BLaER1 (cell line): ENCODE measurements around the gene VWA1.

ENCODE experiments used
- H3K27ac ChIP-seq: shearing (Covaris generic); formaldehyde crosslinking; 2 replicates; pipeline ENCODE4 v1.8.1; 2022
- H3K27me3 ChIP-seq: shearing (Covaris generic); formaldehyde crosslinking; 2 replicates; pipeline ENCODE4 v1.8.1; 2022
- H3K36me3 ChIP-seq: shearing (Covaris generic); formaldehyde crosslinking; 2 replicates; pipeline ENCODE4 v1.8.1; 2022
- H3K4me1 ChIP-seq: shearing (Covaris generic); formaldehyde crosslinking; 2 replicates; pipeline ENCODE4 v1.8.1; 2022
- H3K4me2 ChIP-seq: shearing (Covaris generic); formaldehyde crosslinking; 2 replicates; pipeline ENCODE4 v1.8.1; 2022
- H3K4me3 ChIP-seq: shearing (Covaris generic); formaldehyde crosslinking; 2 replicates; pipeline ENCODE4 v1.8.1; 2022
- H3K9ac ChIP-seq: shearing (Covaris generic); formaldehyde crosslinking; 2 replicates; pipeline ENCODE4 v1.8.1; 2022
- H3K9me3 ChIP-seq: shearing (Covaris generic); formaldehyde crosslinking; 2 replicates; pipeline ENCODE4 v1.8.1; 2022
- H4K20me1 ChIP-seq: shearing (Covaris generic); formaldehyde crosslinking; 2 replicates; pipeline ENCODE4 v1.8.1; 2022
- Cebpa-rat ChIP-seq: shearing (Covaris generic); IDR thresholded peaks from 2 replicates; pipeline ENCODE4 v1.8.1; 2022

VWA1 gene

GRCh38 chr1:1435106-1435903, at the start of gene VWA1:
VWA1 (plus strand) TSS chr1:1435690; CDS start chr1:1435749, 59 bp downstream.
- peak within 1 kb of the TSS; percentile 75 for H3K4me3 ChIP-seq
- peaks cover 12% of the 10 kb centered on the region; the same call in 1 of the 2 replicates for H3K36me3 ChIP-seq
- peak within 1 kb of the TSS; percentile 94 for H3K27ac ChIP-seq
- H3K27me3 ChIP-seq, result no peaks in the 10 kb centered on the region
- peak within 1 kb of the TSS; percentile 82 for H3K9ac ChIP-seq
- H3K4me2 ChIP-seq, result peak within 1 kb of the TSS; percentile 100
- H3K4me1 ChIP-seq, result peaks cover 96% of the 10 kb centered on the region
- H3K9me3 ChIP-seq, result no peaks in the 10 kb centered on the region
- peaks cover 41% of the 10 kb centered on the region for H4K20me1 ChIP-seq
- no peak for TF ChIP-seq Cebpa-rat

DNA sequence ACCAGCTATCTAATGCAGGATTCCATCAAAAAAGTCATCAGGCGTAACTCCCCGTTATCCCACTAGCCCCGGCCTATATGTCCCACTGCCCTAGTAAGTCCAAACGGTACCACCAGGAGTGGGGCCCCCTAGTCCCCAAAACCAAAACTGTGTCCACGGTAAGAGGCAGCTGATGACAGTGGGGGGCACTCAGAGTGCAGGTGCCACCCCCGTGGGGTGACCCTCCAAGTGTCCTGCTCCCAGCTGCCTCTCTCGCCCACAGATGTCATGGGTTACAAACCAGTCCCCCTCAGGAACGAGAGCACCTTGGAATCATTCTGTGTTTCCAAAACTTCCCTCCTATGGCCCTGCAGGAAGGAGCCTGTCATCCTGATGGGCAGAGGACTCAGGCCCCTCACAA, 49.6 kb upstream of the VWA1 start:
- no peak overlapping the region for H3K27ac ChIP-seq
- 0 out of 2 replicates have a peak, but pooled peaks cover 4% of the 10 kb centered on the region for H3K9me3 ChIP-seq
- no peak overlapping the region for H3K4me3 ChIP-seq
- H3K9ac ChIP-seq, result no peak overlapping the region
- H3K27me3 ChIP-seq, result no peaks in the 10 kb centered on the region
- TF ChIP-seq Cebpa-rat, result no peak
- H3K4me1 ChIP-seq, result no peaks in the 10 kb centered on the region
- H3K4me2 ChIP-seq, result no peak overlapping the region
- H3K36me3 ChIP-seq, result peaks cover 97% of the 10 kb centered on the region
- H4K20me1 ChIP-seq, result peaks cover 61% of the 10 kb centered on the region

- Histone ChIP-seq H3K4me2 (no peak overlapping the region), H3K36me3 (peaks cover 97% of the 10 kb centered on the region), H3K4me1 (no peaks in the 10 kb centered on the region), H3K27me3 (no peaks in the 10 kb centered on the region), H3K27ac (no peak overlapping the region), H3K9ac (no peak overlapping the region), H4K20me1 (peaks cover 61% of the 10 kb centered on the region), H3K4me3 (no peak overlapping the region), H3K9me3 (0 out of 2 replicates have a peak, but pooled peaks cover 4% of the 10 kb centered on the region)
- no peak for TF ChIP-seq Cebpa-rat
Observed at GRCh38 chr1:1387098-1388077, 48.1 kb upstream of the VWA1 start.

GRCh38 chr1:1388078-1388472, 47.4 kb upstream of the VWA1 start:
- peaks cover 99% of the 10 kb centered on the region for H3K36me3 ChIP-seq
- no peak overlapping the region for H3K4me2 ChIP-seq
- no peak for TF ChIP-seq Cebpa-rat
- H3K4me3 ChIP-seq, result no peak overlapping the region
- H3K9me3 ChIP-seq, result 0 out of 2 replicates have a peak, but pooled peaks cover 4% of the 10 kb centered on the region
- H3K9ac ChIP-seq, result no peak overlapping the region
- H3K27me3 ChIP-seq, result no peaks in the 10 kb centered on the region
- H3K4me1 ChIP-seq, result no peaks in the 10 kb centered on the region
- H3K27ac ChIP-seq, result no peak overlapping the region
- H4K20me1 ChIP-seq, result peaks cover 61% of the 10 kb centered on the region

- no peak overlapping the region for H3K9ac ChIP-seq
- H3K36me3 ChIP-seq, result peaks cover 100% of the 10 kb centered on the region
- H3K4me1 ChIP-seq, result no peaks in the 10 kb centered on the region
- no peak for TF ChIP-seq Cebpa-rat
- H3K4me3 ChIP-seq, result no peak overlapping the region
- no peaks in the 10 kb centered on the region for H3K27me3 ChIP-seq
- peaks cover 75% of the 10 kb centered on the region for H4K20me1 ChIP-seq
- H3K27ac ChIP-seq, result no peak overlapping the region
- H3K9me3 ChIP-seq, result no peaks in the 10 kb centered on the region
- H3K4me2 ChIP-seq, result no peak overlapping the region
Observed at GRCh38 chr1:1390675-1391074, 44.8 kb upstream of the VWA1 start.

DNA sequence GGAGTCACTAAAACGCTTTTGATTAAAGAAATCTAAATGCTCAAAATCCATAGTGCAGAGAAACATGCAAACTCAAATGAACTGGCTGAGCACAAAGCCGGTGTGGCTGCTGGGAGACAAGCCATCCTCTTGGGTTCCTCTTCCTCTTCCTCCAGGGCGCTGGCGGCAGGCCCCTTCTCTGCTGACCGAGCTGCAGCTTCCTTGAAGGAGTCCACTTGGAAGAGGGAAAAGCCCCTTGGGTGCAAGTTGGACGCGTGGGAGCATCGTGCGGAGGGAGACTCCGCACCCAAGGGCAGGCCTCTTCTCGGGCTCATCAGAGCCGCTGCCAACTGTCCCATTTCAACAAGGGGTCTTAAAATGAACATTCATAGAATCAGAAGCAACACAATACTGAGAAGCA, 44.3 kb upstream of the VWA1 start:
- no peaks in the 10 kb centered on the region for H3K4me1 ChIP-seq
- H3K9ac ChIP-seq, result no peak overlapping the region
- no peak overlapping the region for H3K4me3 ChIP-seq
- no peak for TF ChIP-seq Cebpa-rat
- H3K4me2 ChIP-seq, result no peak overlapping the region
- H3K27ac ChIP-seq, result no peak overlapping the region
- no peaks in the 10 kb centered on the region for H3K27me3 ChIP-seq
- peaks cover 100% of the 10 kb centered on the region for H3K36me3 ChIP-seq
- no peaks in the 10 kb centered on the region for H3K9me3 ChIP-seq
- H4K20me1 ChIP-seq, result peaks cover 74% of the 10 kb centered on the region

- H3K9me3 ChIP-seq, result no peaks in the 10 kb centered on the region
- H3K4me3 ChIP-seq, result no peak overlapping the region
- peaks cover 100% of the 10 kb centered on the region for H3K36me3 ChIP-seq
- TF ChIP-seq Cebpa-rat, result no peak
- H4K20me1 ChIP-seq, result peaks cover 65% of the 10 kb centered on the region
- no peaks in the 10 kb centered on the region for H3K27me3 ChIP-seq
- peaks cover 13% of the 10 kb centered on the region for H3K4me1 ChIP-seq
- no peak overlapping the region for H3K9ac ChIP-seq
- no peak overlapping the region for H3K4me2 ChIP-seq
- no peak overlapping the region for H3K27ac ChIP-seq
Observed at GRCh38 chr1:1393014-1393413, 42.5 kb upstream of the VWA1 start.

- no peak for TF ChIP-seq Cebpa-rat
- peaks cover 63% of the 10 kb centered on the region for H4K20me1 ChIP-seq
- no peak overlapping the region for H3K9ac ChIP-seq
- H3K4me3 ChIP-seq, result no peak overlapping the region
- H3K4me2 ChIP-seq, result no peak overlapping the region
- H3K9me3 ChIP-seq, result no peaks in the 10 kb centered on the region
- no peaks in the 10 kb centered on the region for H3K27me3 ChIP-seq
- no peak overlapping the region for H3K27ac ChIP-seq
- peaks cover 17% of the 10 kb centered on the region for H3K4me1 ChIP-seq
- peaks cover 98% of the 10 kb centered on the region for H3K36me3 ChIP-seq
Observed at GRCh38 chr1:1393428-1393827, 42.1 kb upstream of the VWA1 start.

- Histone ChIP-seq H4K20me1 (peaks cover 63% of the 10 kb centered on the region), H3K9ac (no peak overlapping the region), H3K9me3 (no peaks in the 10 kb centered on the region), H3K27ac (no peak overlapping the region), H3K4me3 (no peak overlapping the region), H3K4me1 (peaks cover 17% of the 10 kb centered on the region), H3K4me2 (no peak overlapping the region), H3K36me3 (peaks cover 92% of the 10 kb centered on the region), H3K27me3 (no peaks in the 10 kb centered on the region)
- TF ChIP-seq Cebpa-rat, result no peak
Observed at GRCh38 chr1:1394116-1394515, 41.4 kb upstream of the VWA1 start.

- H3K4me1 ChIP-seq, result peaks cover 19% of the 10 kb centered on the region
- H3K4me3 ChIP-seq, result no peak overlapping the region
- H3K27ac ChIP-seq, result no peak overlapping the region
- H4K20me1 ChIP-seq, result peaks cover 70% of the 10 kb centered on the region
- H3K4me2 ChIP-seq, result no peak overlapping the region
- no peak for TF ChIP-seq Cebpa-rat
- peaks cover 82% of the 10 kb centered on the region for H3K36me3 ChIP-seq
- no peaks in the 10 kb centered on the region for H3K9me3 ChIP-seq
- no peak overlapping the region for H3K9ac ChIP-seq
- no peaks in the 10 kb centered on the region for H3K27me3 ChIP-seq
Observed at GRCh38 chr1:1395166-1395565, 40.3 kb upstream of the VWA1 start.
